MV-4-11 (cell line): Measurements from ENCODE around the gene MAP7D2.
"Not testable (repeated sequence)": the region's sequence is repeated elsewhere in the genome, so short reads cannot be mapped to it uniquely, and the experiment has no call there.

Experiments used
- DNase-seq: peaks from one replicate; lab custom pipeline; 2025; lab: John Stamatoyannopoulos, UW

Gene MAP7D2

DNA sequence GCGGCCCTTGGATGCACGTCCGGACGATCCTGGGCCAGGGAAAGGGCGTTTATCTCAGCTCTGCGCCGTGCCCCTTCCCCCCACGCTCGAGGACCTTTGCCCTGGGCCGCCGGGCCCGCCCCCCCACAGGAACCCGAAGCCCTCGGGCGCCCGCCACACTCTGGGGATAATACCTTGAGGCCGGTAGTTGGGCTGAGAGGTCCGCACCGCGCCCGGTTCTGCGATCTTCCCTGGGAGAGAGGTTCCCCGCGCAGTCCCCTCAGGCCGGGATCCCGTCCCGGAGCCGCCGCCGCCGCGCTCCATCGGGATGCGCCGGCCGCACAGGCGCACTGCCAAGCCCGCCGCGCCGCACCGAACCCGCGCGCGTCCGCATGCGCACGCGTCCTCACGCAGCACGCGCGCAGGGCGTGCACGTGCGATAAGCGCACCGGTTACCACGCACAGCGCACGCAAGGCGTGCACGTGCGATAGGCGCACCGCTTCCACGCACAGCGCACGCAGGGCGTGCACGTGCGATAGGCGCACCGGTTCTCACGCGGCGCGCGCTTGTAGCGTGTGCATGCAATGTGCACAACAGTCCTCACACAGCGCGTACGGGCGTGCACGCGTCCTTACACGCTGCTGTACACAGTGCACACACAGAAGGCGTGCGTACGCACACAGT lies at the start of gene MAP7D2:
Gene MAP7D2, minus strand, starts transcription at position 331 of the 664 bp plus-strand sequence. Its CDS starts 28 bp downstream, at position 303.
- DNase-seq: no peak

DNA sequence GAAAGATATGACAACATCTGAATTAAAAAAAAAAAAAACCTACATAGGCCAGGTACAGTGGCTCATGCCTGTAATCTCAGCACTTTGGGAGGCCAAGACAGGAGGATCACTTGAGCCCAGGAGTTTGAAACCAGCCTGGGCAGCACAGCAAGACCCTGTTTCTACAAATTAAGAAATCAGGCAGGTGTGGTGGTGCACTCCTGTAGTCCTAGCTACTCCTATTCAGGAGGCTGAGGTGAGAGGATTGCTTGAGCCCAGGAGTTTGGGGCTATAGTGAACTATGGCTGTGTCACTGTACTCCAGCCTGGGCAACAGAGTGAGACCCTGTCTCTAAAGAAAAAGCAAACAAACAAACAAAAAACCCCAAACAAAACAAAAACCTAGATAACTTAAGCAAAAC lies 45.8 kb upstream of the MAP7D2 start:
- DNase-seq: not testable (repeated sequence)

GRCh38 chrX:20159797-20160385 lies 43.2 kb upstream of the MAP7D2 start:
- DNase-seq: no peak

DNA sequence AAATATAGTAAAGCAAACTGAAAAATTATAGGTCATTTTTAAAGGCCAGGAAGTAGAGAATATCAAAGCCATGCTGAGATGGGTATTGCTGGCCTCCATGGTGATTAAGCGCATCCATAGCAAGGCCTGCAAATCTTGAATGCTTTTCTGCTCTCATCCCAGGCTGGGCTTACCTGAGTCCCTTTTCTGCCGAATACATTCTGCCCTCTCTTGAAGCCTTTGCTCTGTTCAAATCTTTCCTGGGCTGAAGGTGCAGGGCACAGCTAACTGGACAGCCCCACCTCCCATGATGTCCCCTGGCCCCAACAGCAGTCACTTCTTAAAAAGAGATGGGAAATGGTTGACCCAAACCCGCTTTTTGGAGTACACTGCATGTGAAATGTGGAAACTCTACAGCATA lies 35.0 kb upstream of the MAP7D2 start:
- DNase-seq: no peak

DNA sequence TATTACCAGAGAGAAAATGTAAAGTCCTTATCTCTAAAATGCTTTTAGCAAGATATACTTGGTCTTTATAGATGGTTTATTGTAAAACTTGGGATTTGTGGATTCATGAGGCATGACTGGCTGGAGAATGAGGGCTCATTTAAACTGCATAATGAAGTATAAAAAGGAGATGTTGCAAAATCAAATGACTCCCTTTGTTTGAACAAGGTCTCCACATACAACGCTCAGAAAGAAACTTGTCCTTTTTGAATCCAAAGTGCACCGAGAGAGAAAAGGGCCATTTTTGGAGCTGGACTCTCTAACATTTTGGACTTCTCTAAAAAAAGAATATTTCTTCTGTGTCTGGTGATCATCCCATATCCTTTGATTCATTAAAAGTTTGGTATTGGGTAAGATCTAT lies 32.6 kb upstream of the MAP7D2 start:
- no peak for DNase-seq

DNA sequence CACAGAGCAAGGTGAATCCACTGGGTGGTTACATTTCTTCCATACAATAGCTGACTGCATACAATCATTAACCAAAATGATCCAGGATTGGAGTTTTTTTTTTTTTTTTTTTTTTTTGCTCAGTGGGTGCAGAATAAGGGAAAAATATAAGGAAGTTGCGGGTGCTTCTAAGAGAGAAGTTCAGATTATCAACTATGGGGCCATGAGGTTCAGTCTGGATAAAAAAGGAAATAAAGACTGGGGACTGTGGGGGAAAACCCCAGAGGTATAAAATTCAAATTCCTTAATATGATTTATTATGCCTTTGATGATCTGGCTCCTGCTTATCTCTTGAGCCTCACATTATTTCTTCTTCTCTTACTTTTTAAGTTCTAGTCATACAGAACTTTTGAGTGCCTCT lies 30.9 kb upstream of the MAP7D2 start:
- DNase-seq: peak; percentile 47

GRCh38 chrX:20144491-20144890 lies 27.8 kb upstream of the MAP7D2 start:
- DNase-seq: peak; percentile 63

- peak; percentile 7 for DNase-seq
Measured at GRCh38 chrX:20143561-20143960, 26.9 kb upstream of the MAP7D2 start.

DNA sequence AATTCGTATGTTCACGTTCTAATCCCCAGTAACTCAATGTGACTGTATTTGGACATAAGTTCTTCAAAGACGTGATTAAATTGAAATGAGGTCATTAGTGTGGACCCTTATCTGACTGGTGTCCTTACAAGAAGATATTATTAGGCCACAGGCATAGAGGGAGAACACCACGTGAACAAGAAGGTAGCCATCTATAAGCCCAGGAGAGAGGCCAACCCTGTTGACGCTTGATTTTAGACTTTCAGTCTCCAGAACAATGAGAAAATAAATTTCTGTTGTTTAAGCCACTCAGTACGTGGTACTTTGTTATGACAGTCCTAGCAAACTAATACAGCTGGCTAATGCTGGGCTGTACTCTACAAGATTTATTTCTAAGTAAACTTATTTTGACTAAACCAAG lies 26.4 kb upstream of the MAP7D2 start:
- DNase-seq: no peak

GRCh38 chrX:20141281-20142220 lies 24.8 kb upstream of the MAP7D2 start, which contains the start of gene EIF1AX:
TSS of gene EIF1AX (minus strand) at chrX:20141838. CDS start at chrX:20141640, 198 bp downstream.
- DNase-seq: peak; percentile 94

- DNase-seq: peak; percentile 28
Measured at GRCh38 chrX:20140420-20140819, 23.7 kb upstream of the MAP7D2 start.

- no peak for DNase-seq
Measured at GRCh38 chrX:20139966-20140365, 23.3 kb upstream of the MAP7D2 start.

GRCh38 chrX:20135944-20136343 lies 19.2 kb upstream of the MAP7D2 start:
- DNase-seq: no peak

GRCh38 chrX:20132666-20133065 lies 16.0 kb upstream of the MAP7D2 start:
- DNase-seq: peak; percentile 63

DNA sequence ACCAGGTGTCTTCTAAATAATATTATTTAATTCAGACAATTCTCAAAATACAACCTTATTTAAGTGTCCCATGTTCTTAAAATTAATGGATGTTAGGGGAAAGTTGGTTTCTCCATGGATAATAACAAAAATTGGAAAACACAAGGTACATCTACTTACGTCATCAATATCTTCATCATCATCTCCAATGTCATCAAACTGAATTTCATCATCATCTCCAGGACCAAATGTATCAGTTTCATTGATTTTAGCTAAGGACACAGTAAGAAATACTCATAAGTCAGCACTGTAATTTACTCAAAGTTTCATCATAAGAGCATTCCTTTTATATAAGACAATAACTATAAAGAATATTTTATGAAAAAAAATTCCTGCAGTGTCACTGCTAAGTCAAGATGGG lies 13.7 kb upstream of the MAP7D2 start:
- no peak for DNase-seq

GRCh38 chrX:20129547-20129946 lies 12.8 kb upstream of the MAP7D2 start:
- no peak for DNase-seq

DNA sequence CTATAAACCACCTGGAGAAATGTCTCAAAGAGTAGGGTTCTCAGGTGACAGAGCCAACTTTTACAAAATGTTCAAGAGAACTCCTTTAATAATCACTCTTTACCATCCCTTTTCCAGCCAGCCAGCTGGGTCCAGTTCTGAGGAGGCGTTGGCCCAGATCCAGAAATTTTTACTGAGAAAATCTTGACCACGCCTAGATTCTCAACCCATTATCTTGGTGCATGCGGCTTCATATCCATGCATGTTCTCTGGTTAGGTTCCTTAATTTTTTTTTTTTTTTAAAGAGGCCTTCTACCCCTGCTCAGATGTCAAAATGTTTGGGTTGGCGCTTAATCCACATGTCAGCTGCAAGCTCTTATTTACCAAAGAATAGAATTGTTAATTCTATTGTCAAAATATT lies 12.0 kb upstream of the MAP7D2 start:
- no peak for DNase-seq

DNA sequence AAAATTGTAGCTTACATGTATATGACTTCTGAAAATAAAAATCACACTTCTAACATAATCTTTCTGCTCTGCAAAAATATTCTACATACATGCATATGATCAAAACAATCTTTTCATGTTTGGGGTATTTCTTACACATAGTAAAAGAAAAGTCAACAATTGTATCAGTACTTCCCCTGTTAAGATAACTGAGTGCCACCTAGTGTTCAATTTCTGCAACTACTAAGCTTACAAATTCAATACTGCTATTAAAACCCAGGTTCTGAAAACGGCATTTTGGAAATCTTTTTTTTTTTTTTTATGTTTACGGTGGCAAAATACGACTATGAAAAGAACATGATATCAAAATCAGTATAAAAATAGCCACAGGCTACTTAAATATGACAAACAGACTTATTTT lies 10.7 kb upstream of the MAP7D2 start:
- DNase-seq: not testable (repeated sequence)

- DNase-seq: not testable (repeated sequence)
Measured at GRCh38 chrX:20126833-20127232, 10.1 kb upstream of the MAP7D2 start.

DNA sequence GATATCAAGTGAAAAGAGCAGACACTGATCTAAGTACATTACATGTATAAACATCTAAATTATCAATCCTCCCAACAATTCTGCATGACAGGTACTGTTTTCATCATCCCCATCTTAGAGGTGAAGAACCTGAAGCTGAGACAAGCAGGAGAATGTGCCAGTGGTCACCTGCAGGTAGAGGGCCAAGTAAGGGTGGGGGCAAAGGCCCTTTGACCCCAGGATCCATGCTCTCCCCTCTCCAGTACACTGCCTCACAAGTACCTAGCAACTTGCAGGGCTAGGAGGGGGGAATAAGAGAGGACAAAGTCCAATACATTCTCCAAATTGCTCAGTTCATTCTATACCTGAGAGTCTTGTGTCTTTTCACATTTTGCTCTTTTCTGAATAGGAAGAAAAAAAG lies 8.3 kb upstream of the MAP7D2 start:
- DNase-seq: no peak

GRCh38 chrX:20118065-20118824 lies 1.5 kb upstream of the MAP7D2 start:
- DNase-seq: no peak

DNA sequence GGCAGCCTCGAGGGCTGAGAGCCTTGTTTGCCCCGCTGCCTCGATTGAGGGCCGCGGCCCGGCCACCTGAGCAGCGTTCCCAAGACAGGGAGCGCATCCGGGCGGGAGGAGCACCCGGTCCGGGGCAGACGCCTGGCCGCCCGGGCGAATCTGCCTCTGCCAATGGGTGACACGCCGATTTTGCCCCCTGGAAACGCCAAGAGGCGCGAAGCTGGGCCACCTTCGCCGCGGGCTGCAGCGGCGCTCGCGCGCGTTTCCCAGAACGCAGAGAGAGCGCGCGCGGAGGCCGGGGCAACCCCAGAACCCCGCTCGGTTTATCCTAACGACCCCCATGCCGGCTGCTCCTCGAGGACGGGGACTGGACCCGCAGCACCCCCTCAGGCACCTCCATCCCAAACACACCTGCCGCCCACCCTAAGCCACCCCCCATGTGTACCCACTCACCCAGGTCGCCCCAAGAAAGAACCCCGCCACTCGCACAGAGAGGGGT lies 575 bp downstream of the MAP7D2 start:
- no peak for DNase-seq
